ENCODE measurements around the gene MICB.
A peak's percentile ranks its signal among the peaks of the same experiment; 100 is the strongest.

MICB gene

GRCh38 chr6:31513456-31514165 is 15.7 kb downstream of the MICB start:
- DNase-seq: no peak

DNA sequence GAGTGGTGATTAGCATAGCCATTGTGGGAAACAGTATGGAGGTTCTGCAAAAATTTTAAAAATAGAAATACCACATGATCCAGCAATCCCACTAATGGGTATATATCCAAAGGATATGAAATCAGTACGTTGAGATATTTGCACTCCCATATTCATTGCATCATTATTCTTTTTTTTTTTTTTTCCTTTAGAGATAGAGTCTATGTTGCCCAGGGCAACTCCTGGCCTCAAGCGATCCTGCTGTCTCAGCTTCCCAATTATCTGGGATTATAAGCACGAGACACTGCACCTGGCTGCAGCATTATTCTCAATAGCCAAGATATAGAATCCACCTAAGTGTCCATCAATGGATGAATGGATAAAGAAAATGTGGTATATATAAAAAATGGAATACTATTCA is 23.9 kb downstream of the MICB start:
- DNase-seq: no peak

- no peak for DNase-seq
These were observed 27.6 kb downstream of the MICB start for GRCh38 chr6:31525553-31525931.

- DNase-seq: no peak
These were observed 28.1 kb downstream of the MICB start for GRCh38 chr6:31525932-31526591.

- DNase-seq: no peak
These were observed 30.4 kb downstream of the MICB start for GRCh38 chr6:31528307-31528777.

GRCh38 chr6:31528821-31529328 is 30.9 kb downstream of the MICB start, which contains the start of gene MCCD1:
Gene MCCD1 (plus strand): TSS chr6:31528962. CDS start chr6:31529015, 53 bp downstream.
- DNase-seq: no peak

DNA sequence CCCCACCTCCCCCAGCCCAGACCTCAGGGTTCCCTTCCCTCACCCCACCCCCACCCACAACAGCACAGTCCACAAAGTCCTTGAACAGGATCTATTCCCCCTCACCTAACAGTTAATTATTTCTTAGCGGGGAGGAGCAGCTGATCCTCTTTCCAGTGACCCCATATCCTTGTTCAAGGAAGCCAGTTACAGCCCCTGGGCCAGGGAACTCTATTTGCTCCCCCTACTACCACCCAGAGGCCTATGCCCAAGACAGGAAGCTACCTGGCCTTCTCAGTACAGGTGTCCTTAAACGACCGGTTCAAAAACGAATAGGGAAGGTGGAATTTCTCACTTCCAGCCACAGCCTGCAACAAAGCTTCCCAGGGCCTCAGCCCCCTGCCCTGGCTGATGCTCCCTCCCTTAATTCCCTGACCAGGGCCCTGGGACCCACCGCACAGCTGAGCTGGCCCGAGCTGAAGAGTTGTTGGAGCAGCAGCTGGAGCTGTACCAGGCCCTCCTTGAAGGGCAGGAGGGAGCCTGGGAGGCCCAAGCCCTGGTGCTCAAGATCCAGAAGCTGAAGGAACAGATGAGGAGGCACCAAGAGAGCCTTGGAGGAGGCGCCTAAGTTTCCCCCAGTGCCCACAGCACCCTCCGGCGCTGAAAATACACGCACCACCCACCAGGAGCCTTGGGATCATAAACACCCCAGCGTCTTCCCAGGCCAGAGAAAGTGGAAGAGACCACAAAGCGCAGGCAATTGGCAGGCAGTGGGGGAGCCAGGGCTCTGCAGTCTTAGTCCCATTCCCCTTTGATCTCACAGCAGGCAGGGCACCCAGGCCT is 31.6 kb downstream of the MICB start:
- DNase-seq: no peak

DNA sequence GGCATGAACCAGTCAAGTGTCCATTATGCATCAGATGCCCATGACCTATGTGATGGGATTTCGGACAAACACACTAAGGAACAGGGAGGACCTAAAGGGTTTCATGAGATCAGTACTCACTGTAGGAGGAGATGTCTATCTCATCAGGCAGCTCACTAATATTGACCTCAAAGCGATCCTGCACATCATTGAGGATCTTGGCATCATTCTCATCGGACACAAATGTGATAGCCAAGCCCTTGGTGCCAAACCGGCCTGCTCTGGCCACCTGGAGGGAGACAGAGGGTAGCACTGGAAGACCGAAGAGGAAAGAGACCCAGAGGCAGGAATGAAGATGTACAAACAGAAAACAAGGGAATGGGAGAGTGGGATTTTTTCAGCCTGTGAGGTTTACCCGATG is 32.7 kb downstream of the MICB start:
- DNase-seq: no peak

DNA sequence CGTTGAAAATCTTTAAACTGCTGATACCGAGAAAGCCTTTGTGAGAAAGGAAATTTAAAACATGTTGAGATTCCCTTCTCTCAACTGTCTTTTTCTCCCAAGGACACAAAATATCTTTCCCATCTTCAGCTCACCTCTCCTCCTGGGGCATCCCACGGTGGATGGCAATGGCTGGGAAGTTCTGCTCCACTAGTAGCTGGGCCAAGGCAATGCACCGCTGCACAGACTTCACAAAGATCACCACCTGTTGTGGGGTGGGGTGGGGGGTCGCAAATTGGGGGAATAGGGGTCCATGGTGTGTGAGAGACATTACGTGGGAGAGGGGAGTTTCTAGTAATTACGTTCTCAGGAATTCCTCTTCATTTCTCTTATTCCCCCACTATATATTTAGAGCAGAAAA is 33.2 kb downstream of the MICB start:
- no peak for DNase-seq

DNA sequence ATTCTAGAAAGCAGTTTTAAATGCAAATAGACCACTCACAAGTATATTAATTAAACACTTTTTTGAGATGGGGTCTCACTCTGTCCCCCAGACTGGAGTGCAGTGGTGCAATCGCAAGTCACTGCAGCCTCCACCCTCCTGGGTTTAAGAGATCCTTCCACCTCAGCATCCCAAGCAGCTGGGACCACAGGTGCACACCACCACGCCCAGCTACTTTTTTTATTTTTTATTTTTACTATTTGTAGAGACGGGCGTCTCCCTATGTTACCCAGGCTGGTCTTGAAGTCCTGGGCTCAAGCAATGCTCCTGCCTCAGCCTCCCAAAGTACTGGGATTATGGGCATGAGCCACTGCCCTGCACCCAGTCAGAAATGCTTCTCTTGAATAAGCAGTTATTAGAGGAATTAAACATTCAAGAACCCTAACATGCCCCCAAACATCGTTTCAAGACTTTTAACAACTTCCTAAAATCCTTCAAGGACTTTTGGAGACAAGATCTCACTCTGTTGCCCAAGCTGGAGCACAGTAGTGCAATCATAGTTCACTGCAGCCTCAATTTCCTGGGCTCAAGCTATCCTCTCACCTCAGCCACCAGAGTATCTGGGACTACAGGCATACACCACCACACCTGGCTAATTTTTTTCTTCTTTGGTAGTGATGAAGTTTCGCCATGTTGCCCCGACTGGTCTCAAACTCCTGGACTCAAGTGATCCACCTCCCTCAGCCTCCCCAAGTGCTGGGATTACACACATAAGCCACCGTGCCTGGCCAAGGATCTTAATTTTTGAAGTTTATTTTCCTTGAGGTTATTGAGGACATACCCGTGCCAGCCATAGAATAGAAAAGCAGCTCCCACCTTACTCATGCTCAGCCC is 34.1 kb downstream of the MICB start:
- no peak for DNase-seq

GRCh38 chr6:31532644-31533454 is 34.9 kb downstream of the MICB start:
- no peak for DNase-seq

GRCh38 chr6:31533455-31533841 is 35.5 kb downstream of the MICB start:
- no peak for DNase-seq

DNA sequence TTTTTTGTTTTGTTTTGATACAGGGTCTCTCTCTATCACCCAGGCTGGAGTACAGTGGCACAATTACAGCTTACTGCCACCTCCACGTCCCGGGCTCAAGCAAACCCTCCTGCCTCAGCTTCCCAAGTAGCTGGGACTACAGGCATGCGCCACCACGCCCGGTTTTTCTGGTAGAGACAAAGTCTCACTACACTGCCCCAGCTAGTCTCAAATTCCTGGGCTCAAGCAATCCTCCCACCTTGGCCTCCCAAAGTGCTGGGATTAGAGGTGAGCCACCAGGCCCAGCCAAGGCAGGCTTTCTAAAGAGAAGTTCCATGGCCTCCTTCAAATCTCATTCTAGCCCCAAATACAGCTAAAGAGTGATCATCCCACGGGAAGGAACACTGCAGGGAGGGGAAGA is 36.1 kb downstream of the MICB start:
- no peak for DNase-seq

GRCh38 chr6:31534521-31535040 is 36.6 kb downstream of the MICB start:
- no peak for DNase-seq

GRCh38 chr6:31535538-31536324 is 37.8 kb downstream of the MICB start:
- DNase-seq: no peak

- no peak for DNase-seq
These were observed 41.0 kb downstream of the MICB start for GRCh38 chr6:31538805-31539400.

- DNase-seq: no peak
These were observed 42.7 kb downstream of the MICB start for GRCh38 chr6:31540640-31541039.

DNA sequence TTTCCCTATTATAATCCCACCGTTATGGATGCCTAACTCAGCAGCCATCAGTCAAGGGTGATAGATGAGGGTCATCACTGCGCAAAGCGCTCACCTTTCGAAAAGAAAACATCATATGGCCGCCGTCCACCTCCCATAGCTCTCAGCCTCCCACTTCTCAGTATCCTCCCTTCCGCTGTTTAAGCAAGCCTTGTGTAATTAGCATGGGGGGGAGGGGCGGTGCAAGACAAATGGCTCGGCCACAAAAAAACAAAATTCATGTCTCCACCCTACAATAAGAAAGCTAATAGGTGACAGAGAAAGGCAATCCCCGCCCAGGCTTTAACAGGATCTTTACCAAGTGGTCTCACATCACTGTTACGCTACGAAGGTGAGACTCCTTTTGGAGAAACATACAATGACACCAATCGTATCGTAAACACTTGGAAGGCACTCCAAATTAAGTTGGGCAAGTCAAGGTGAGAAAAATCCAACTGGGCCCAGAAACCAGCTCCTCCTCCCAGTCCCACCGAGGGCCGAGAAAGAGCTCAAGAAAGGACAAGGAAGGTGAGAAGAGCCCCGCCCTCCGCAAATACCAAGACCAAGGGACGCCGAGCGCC is 43.2 kb downstream of the MICB start:
- peak; percentile 5 for DNase-seq

DNA sequence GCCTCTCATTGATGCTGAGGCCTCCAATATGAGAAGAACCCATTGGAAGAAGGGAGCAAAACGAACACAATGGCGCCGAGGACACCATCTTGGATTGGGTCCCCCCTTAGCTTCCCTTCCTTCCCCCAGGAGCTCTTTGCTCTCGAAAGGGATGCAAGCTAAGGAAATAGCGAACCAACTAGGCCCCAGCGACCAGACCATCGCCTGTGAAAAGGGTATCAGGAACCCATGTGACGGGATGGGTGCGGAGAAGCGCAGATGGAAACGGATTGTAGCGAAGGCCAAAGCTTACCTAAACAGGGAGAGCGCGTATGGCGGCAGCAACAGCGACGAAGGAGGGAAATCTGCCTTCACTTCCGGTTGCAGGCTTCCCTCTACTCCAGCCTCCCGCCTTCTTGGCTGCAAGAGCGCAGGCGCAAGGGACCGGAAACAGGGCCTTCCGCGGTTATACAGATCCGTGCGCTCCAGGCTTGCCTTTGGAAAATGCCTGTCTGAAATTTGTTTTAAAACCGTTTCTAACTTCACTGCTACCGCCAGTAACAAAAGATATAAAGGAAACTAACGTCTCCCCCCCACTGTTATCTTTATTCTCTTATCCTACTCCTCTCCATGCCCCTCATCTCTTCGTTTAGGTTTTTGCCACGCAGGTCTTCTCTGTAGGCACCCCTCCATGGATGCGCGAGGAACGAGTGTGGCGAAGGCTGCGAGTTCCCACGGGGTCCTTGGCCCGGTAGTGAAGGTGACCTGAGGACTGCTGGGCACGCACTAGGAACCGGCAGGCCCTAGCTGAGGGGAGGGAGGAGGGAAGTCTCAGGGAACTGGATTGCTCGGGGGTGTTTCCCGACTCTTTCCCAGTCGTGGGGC is 43.9 kb downstream of the MICB start, which contains the start of gene DDX39B:
Gene DDX39B, minus strand, starts transcription at position 346 of the 864 bp plus-strand sequence. CDS start 1,471 bp downstream, outside the sequence.
- peak; percentile 94 for DNase-seq
